HUES6 (cell line): Measurements from ENCODE around the gene FKBP1A.
"Not testable (repeated sequence)": the region's sequence is repeated elsewhere in the genome, so short reads cannot be mapped to it uniquely, and the experiment has no call there.

Source experiments
- H3K27ac ChIP-seq: 2 replicates; pipeline ENCODE4 v1.7.0; 2013; ENCODE audit warnings: low read depth, mild to moderate bottlenecking, low read length, inconsistent platforms
- H3K27me3 ChIP-seq: 2 replicates; pipeline ENCODE4 v1.6.1; 2013; ENCODE audit warnings: low read length; ENCODE audit not compliant: control insufficient read depth, insufficient read depth
- H3K36me3 ChIP-seq: 2 replicates; pipeline ENCODE4 v1.6.1; 2013; ENCODE audit warnings: low read length; ENCODE audit not compliant: control insufficient read depth, insufficient read depth
- H3K4me1 ChIP-seq: 2 replicates; pipeline ENCODE4 v1.6.1; 2013; ENCODE audit warnings: low read length; ENCODE audit not compliant: control insufficient read depth, insufficient read depth
- H3K4me3 ChIP-seq: 2 replicates; pipeline ENCODE4 v1.5.1; 2013; ENCODE audit warnings: low read depth, low read length
- H3K9ac ChIP-seq: one replicate; pipeline ENCODE4 v1.6.1; 2013; ENCODE audit warnings: mild to moderate bottlenecking, low read length
- H3K9me3 ChIP-seq: 2 replicates; pipeline ENCODE4 v1.6.1; 2013; ENCODE audit warnings: low read depth, low read length; ENCODE audit not compliant: control insufficient read depth, insufficient read depth

FKBP1A gene

DNA sequence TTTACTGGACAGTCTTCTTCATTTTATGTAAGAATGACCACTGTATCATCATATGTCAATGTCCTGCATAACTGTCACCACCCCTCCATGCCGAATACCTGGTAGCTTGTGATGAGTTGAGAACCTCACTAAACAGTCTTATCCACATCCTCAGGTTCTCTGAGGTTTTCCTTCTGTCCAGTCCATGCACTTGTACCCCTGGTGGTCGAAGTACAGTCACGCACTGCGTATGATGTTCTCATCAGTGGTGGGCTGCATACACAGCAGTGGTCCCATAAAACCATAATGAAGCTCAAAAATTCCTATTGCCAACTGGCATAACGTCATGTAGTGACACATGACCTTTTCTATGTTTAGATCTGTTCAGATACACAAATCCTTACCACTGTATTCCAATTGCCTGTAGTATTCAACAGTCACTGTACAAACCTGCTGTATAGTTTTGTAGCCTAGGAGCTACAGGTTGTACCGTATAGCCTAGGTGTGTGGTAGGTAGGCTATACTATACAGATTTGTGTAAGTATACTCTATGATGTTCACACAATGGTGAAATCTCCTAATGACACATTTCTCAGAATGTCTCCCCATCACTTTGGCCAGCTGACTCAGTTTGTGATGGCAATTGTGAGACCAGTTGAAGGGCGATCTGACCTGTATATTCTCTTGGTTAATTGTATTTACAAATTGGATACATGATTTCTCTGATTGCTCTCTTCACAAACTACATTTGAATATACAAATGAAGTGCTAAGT, 32.6 kb downstream of the FKBP1A start:
- Histone ChIP-seq H3K36me3 (peaks cover 18% of the 10 kb centered on the region), H3K4me3 (no peak overlapping the region), H3K27me3 (no peaks in the 10 kb centered on the region), H3K9me3 (no peaks in the 10 kb centered on the region), H3K9ac (no peak overlapping the region), H3K4me1 (no peaks in the 10 kb centered on the region), H3K27ac (no peak overlapping the region)

DNA sequence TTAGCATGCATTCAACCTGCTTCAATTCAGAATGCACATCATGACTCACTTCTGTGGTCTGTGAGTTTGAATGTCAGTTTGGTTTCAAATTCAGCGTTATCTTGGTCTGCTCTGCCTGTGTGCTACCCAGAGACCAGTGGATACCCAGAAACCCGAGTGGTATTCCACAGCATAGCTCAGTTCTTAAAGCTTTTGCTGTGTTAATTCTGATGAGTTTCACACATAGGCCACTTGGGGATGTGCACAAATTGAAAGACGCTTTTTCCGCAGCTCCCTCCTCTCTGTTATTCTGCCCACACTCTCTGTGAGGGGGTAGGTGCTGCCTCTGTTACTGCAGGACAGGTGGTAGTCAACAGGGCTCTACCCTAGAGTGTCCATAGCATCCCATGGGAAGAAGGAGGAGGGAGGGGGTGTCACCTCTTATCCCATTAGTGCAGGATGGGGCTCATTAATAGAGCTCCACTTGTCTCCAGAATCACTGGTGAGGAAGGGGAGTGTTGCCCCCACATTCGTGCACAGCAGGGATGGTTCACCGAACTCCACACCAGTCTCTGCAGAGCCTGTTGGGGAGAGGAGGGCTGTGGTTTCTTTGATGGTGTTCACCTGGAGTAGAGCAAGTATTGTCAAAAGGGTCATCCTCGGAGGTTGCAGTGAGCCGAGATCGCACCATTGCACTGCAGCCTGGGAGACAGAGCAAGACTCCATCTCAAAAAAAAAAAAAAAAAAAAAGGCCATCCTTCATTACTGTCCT, 34.8 kb downstream of the FKBP1A start:
- H3K4me3 ChIP-seq = no peak overlapping the region
- H3K4me1 ChIP-seq = no peaks in the 10 kb centered on the region
- peaks cover 25% of the 10 kb centered on the region for H3K36me3 ChIP-seq
- H3K9me3 ChIP-seq = no peaks in the 10 kb centered on the region
- no peak overlapping the region for H3K27ac ChIP-seq
- no peak overlapping the region for H3K9ac ChIP-seq
- H3K27me3 ChIP-seq = no peaks in the 10 kb centered on the region

DNA sequence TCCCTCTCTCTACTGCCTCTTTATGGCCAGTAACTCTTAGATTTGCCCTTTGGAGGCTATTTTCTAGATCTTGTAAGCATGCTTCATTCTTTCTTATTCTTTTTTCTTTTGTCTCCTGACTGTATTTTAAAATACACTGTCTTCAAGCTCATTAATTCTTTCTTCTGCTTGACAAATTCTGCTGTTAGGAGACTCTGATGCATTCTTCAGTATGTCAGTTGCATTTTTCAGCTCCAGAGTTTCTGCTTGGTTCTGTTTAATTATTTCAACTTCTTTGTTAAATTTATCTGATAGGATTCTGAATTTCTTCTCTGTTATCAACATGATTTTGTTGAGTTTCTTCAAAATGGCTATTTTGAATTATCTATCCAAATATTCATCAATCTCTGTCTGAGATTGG, 38.9 kb downstream of the FKBP1A start:
- Histone ChIP-seq H3K27me3 (no peaks in the 10 kb centered on the region), H3K36me3 (peaks cover 9% of the 10 kb centered on the region; the same call in 1 of the 2 replicates), H3K4me3 (no peak overlapping the region), H3K27ac (no peak overlapping the region), H3K4me1 (no peaks in the 10 kb centered on the region), H3K9ac (no peak overlapping the region), H3K9me3 (no peaks in the 10 kb centered on the region; the same call in 1 of the 2 replicates)

DNA sequence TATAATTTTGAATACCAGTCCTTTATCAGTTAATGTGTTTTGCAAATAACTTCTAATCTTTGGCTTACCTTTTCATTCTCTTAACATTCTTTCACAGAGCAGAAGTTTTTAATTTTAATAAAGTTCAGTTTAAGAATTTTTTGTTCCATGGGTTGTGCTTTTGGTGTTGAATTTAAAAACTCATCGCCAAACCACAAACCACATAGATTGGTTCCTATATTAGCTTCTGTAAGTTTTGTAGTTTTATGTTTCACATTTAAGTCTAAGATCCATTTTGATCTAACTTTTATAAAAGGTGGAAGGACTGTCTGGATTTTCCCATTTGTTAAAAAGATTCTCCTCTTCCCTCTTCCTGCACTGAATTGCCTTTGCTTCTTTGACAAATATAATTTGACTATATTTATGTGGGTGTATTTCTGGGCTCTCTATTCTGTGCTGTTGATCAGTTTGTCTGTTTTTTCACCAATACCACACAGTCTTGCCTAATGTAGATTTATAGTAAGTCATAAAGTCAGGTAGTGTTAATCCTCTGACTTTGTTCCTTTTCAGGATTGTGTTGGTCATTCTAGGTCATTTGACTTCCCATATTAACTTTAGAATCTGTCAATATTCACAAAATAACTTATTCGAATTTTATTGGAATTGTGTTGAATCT, 46.4 kb downstream of the FKBP1A start:
- H3K27me3 ChIP-seq = no peaks in the 10 kb centered on the region
- H3K36me3 ChIP-seq = no peaks in the 10 kb centered on the region; the same call in 1 of the 2 replicates
- no peaks in the 10 kb centered on the region for H3K4me1 ChIP-seq
- peaks cover 3% of the 10 kb centered on the region; the same call in 1 of the 2 replicates for H3K9me3 ChIP-seq
- no peak overlapping the region for H3K9ac ChIP-seq
- no peak overlapping the region for H3K4me3 ChIP-seq
- no peak overlapping the region for H3K27ac ChIP-seq

DNA sequence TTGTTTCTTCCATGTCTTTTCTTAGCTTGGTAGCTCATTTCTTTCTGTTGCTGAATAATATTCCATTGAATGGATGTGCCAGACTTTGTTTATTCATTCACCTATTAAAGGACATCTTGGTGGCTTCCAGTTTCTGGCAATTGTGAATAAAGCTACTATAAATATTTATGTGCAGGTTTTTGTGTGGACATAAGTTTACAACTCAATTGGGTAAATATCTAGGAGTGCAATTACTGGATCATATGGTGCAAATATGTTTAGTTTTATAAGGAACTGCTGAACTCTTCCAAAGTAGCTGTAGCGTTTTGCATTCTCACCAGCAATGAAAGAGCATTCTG, 47.1 kb downstream of the FKBP1A start:
- no peaks in the 10 kb centered on the region for H3K4me1 ChIP-seq
- no peaks in the 10 kb centered on the region; the same call in 1 of the 2 replicates for H3K36me3 ChIP-seq
- H3K27ac ChIP-seq = no peak overlapping the region

DNA sequence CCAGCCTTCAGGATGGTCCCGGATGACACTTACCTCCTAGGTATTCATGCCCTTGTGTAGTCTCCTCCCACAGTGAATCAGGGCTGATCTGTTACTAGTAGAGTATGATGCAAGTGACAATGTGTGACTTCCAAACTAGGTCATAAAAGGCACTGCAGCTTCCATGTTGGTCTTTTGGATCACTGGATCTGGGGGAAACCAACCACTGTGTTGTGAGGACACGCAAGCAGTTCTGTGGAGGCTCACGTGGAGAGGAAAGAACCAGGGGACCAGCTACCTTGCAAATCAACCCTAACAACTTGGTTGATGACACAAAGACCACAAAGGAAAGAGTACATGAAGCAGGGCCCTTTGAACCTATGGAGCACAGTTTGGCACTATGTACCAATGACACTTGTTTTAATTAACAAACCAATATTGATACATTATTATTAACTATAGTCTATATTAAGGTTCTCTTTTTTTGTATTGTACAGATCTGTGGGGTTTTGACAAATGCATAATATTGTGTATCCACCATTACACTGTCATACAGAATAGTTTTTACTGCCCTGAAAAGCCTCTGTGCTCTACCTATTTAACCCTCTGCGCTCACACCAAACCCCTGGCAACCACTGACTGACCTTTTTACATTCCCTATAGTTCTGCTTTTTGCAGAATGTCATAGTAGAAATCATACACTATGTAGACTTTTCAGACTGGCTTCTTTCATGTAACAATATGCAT, 47.7 kb downstream of the FKBP1A start:
- H3K4me1 ChIP-seq = no peaks in the 10 kb centered on the region
- no peak overlapping the region for H3K4me3 ChIP-seq
- no peak overlapping the region for H3K9ac ChIP-seq
- H3K9me3 ChIP-seq = peaks cover 3% of the 10 kb centered on the region; the same call in 1 of the 2 replicates
- H3K27me3 ChIP-seq = no peaks in the 10 kb centered on the region
- no peak overlapping the region for H3K27ac ChIP-seq
- H3K36me3 ChIP-seq = no peaks in the 10 kb centered on the region

More for the DNA sequence above, 47.1 kb downstream of the FKBP1A start:
- Histone ChIP-seq H3K27me3 (no peaks in the 10 kb centered on the region), H3K4me3 (no peak overlapping the region), H3K9me3 (peaks cover 3% of the 10 kb centered on the region; the same call in 1 of the 2 replicates), H3K9ac (no peak overlapping the region)

DNA sequence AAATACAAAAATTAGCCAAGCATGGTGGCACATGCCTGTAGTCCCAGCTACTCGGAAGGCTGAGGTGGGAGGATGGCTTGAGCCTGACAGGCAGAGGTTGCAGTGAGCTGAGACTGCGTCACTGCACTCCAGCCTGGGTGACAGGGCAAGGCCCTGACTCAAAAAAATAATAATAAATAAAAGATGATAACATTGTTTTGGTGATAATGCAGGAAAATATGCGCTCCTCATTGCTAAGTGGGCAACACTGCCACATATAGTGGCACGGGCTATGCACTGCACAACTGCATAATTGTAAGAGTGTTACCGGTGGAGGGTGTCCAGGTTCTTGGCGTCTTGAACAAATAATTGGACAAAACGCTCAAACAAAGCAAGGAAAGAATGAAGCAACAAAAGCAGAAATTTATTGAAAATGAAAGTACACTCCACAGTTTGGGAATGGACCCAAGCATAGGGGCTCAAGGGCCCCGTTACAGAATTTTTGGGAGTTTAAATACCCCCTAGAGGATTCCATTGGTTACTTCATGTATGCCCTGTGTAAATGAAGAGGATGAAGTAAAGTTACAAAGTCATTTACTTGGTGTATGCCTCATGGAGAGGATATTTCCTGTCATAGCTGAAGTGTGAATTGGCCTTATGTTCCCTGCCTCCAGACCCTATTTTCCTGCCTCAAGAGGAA, 49.3 kb downstream of the FKBP1A start:
- not testable (repeated sequence) for H3K4me1 ChIP-seq, H3K36me3 ChIP-seq, H3K27ac ChIP-seq, H3K9me3 ChIP-seq, H3K27me3 ChIP-seq, H3K4me3 ChIP-seq, H3K9ac ChIP-seq

DNA sequence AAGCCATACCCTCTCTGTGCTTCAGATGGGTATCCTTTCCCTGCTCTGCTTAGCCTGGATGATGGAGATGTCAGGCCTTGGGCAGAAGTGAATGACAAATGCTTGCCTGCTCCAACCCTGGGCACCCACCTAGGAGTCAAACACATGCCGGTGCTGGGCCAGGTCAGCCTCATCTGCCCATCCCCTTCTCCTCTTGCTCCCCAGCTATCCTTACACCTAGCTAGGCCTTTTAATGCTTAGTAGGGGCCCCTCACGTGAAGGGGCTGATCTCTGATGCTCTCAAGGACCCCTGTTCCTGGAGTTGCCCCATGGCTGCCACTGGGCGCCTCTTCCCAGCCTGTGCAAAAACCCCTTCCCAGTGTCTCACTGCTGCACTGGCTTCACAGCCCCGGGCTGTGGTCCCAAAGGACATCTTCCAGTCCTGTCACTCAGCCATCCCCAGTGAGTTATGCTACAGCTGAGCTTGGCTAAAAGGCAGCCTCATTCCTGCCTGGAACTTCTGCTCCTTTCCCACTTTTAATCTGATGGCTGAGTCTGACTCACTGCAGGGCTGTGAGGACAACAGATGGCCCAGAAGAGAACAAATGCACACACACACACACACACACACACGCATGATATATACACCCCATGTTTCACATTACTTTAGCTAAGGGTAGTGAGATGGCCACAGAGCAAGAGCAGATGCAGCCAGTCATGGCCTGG, 51.1 kb downstream of the FKBP1A start:
- no peaks in the 10 kb centered on the region for H3K4me1 ChIP-seq
- H3K27ac ChIP-seq = no peak overlapping the region
- no peaks in the 10 kb centered on the region for H3K27me3 ChIP-seq

DNA sequence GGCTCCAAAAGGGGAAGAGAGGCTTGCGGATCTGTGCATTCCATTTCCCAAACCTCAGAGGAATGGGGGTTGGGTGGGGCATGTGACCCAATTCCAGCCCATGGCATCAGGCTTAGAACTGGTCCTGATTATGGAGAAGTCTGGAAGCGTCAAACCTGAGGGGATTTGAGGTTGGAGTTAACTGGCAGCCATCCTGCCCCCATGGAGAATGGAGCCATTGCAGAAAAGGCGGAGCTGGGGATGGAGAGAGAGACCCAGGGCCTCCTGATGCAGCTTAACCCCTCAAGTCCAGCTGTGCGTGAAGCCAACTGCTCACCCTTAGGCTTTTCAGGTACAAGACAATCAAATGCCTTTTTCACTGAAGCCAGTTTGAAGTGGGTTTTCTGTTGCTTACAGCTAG, 54.1 kb downstream of the FKBP1A start:
- Histone ChIP-seq H3K4me3 (no peak overlapping the region), H3K9ac (no peak overlapping the region), H3K36me3 (no peaks in the 10 kb centered on the region; the same call in 1 of the 2 replicates), H3K27ac (no peak overlapping the region), H3K4me1 (no peaks in the 10 kb centered on the region), H3K27me3 (no peaks in the 10 kb centered on the region), H3K9me3 (no peaks in the 10 kb centered on the region)

More for the DNA sequence above, 51.1 kb downstream of the FKBP1A start:
- H3K9ac ChIP-seq = no peak overlapping the region
- no peak overlapping the region for H3K4me3 ChIP-seq
- no peaks in the 10 kb centered on the region; the same call in 1 of the 2 replicates for H3K9me3 ChIP-seq
- no peaks in the 10 kb centered on the region; the same call in 1 of the 2 replicates for H3K36me3 ChIP-seq

DNA sequence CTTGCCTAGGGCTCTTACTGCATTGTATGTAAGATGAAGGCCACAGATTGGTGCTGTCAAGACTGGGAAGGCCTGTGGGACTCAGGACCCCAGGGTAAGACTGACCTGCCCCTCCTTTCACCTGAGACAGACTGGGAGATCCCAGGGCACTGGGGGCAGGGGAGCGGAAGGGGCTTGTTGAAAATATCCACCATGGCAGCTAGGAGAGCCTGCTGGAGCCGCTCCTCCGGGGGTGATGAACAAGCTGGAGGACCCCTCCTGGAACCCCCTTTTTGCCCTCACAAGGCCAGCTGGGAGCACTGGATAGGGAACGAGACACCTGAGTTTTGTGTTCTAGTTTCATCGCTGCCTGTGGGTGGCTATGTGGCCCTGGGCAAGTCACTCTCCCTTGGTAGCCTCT, 54.8 kb downstream of the FKBP1A start:
- Histone ChIP-seq H3K36me3 (peaks cover 5% of the 10 kb centered on the region), H3K27me3 (no peaks in the 10 kb centered on the region), H3K9ac (no peak overlapping the region), H3K4me3 (no peak overlapping the region), H3K4me1 (no peaks in the 10 kb centered on the region), H3K9me3 (no peaks in the 10 kb centered on the region), H3K27ac (no peak overlapping the region)
